Adrenal gland (tissue), 12 donors: Measurements from ENCODE around the gene SETD2. TPM values are rescaled to one million over a fixed set of nuclear protein-coding genes. Genes with fewer than 3 reads are reported as not detected.

Source experiments
- DNase-seq, 7 donors: peaks; one replicate each; pipeline ENCODE4 v3.0.0-alpha.2; 2019 to 2020
- H3K27ac ChIP-seq, 5 donors: fragments of 200-600 bp; sonication (generic) in 4 of 5; 1 replicate in 3 of 5; 2 replicates in 2 of 5; pipeline versions ENCODE4 v1.5.1 to v1.8.0; 2016 to 2020; ENCODE audit warnings: mild to moderate bottlenecking in 1 of 5
- H3K27me3 ChIP-seq: fragments of 200-600 bp; 2 replicates; pipeline ENCODE4 v1.8.0; 2021
- H3K36me3 ChIP-seq, 2 donors: fragments of 200-600 bp; replicated peaks in 1 of 2; 1 replicate in 1 of 2; 2 replicates in 1 of 2; pipeline versions ENCODE4 v1.5.1 to v1.8.0; 2018 to 2022
- H3K4me1 ChIP-seq, 2 donors: fragments of 200-600 bp; replicated peaks in 1 of 2; 1 replicate in 1 of 2; 2 replicates in 1 of 2; pipeline versions ENCODE4 v1.5.1 to v1.8.0; 2018 to 2021
- H3K4me3 ChIP-seq, 4 donors: fragments of 200-600 bp; sonication (generic) in 3 of 4; one replicate each; pipeline ENCODE4 v1.5.1; 2016 to 2018
- H3K9me3 ChIP-seq, 3 donors: fragments of 200-600 bp; sonication (generic) in 1 of 3; replicated peaks in 1 of 3; 1 replicate in 2 of 3; 2 replicates in 1 of 3; pipeline versions ENCODE4 v1.5.1 to v1.8.0; 2016 to 2021
- POLR2A ChIP-seq, 2 donors: fragments of 450-650 bp; IDR thresholded peaks; one replicate each; pipeline ENCODE4 v1.6.1; 2017; ENCODE audit warnings: antibody characterized with exemption in 2 of 2, mild to moderate bottlenecking in 2 of 2, moderate library complexity in 1 of 2
- WGBS, 4 donors: extraction: QIAGEN DNeasy Blood & Tissue Kit in 2 of 4; methylation state at CpG; one replicate each; pipeline versions ENCODE4 v1.1.5 to v1.1.7; 2013 to 2017; 5-methylcytosine and 5-hydroxymethylcytosine counted together
- intact Hi-C, 2 donors: fragments of 100-400 bp; cut with DNase I; formaldehyde crosslinking; loops; one replicate each; pipeline versions ENCODE4 v1.14.1 to v1.15.0; 2022 to 2023
- polyA plus RNA-seq, 3 donors: library from polyadenylated mRNA; stranded (reverse); fragments of 200-250 nt in 2 of 3; fragments of 350-450 nt in 1 of 3; fragmentation: Illumina TruSeq in 1 of 3; extraction: RNeasy Lipid Tissue Mini Kit (QIAGEN cat#74804) in 1 of 3; gene quantifications; one replicate each; pipeline ENCODE4 v1.2.3, GENCODE V29; 2013 to 2014
- total RNA-seq, 9 donors: library from RNA; depleted of rRNA in 4 of 9; stranded (reverse); fragments of >200 nt in 4 of 9; fragments of 120-200 nt in 1 of 9; fragmentation: NEBNext Ultra II Directional in 1 of 9; extraction: Animal tissue kit (Norgen Biotek cat#: 25700) in 1 of 9; gene quantifications; one replicate each; pipeline versions ENCODE4 v1.1.0 to v1.2.4, GENCODE V29; 2013 to 2023
- TF ChIP-seq, protein P1 (sequence below), 6 experiments: fragments of 450-650 bp in 4 of 6; fragments of 200-600 bp in 2 of 6; sonication (generic) in 1 of 6; IDR thresholded peaks; 1 replicate in 5 of 6; 2 replicates in 1 of 6; pipeline versions ENCODE4 v1.5.1 to v1.8.0; 2016 to 2021; ENCODE audit warnings: antibody characterized with exemption in 6 of 6, mild to moderate bottlenecking in 2 of 6, moderate library complexity in 1 of 6
- donor health status: healthy with polysubstance abuse.
- donor health status: Bipolar disorder and iron deficiency.
- donor health status: DM: yes; HTN: yes; CAD: no.
- donor health status: DM: no; HTN: no; CAD: no.
- donor health status: DM: no; HTN: no; CAD: no.
- donor health status: DM: yes; HTN: yes; CAD: no.

SETD2 gene
- total and polyA plus RNA-seq, 12 donors, result 12.6 to 58.9 (median 39.1) TPM

DNA sequence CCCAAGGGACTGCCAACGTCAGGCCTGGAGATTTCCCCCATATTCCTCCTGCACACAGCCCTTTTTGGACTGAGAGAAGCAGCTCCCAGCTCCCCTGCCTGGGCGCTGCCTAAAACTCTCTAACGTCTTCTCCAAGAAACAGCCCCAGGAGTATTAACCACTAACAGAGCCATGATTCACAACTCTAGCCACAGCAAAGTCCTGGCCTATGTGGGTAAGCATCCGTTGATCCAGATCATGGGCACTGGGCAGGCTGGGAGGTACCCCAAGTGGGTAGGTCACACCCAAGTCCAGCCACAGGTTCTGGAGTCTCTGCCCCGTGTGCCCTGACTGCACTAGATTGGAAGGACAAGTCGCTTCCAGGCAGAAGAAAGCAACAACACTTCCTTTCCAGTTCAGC, 152.5 kb downstream of the SETD2 start:
- Histone ChIP-seq H3K9me3 (no peaks in the 10 kb centered on the region), H3K27ac (no peak overlapping the region), H3K4me1 (peaks cover 13 to 19% of the 10 kb centered on the region in 2 donors), H3K27me3 (no peaks in the 10 kb centered on the region), H3K4me3 (no peak overlapping the region), H3K36me3 (peaks cover 0 to 2% of the 10 kb centered on the region in 2 donors)
- WGBS, 4 donors, result 82 to 93% (median 91%) methylated on average over 3 to 6 of the region's 6 CpGs
- intact Hi-C loops, result no loop called here
- TF ChIP-seq POLR2A (IDR thresholded peaks at IDR 0.05), result no peak
- TF ChIP-seq, protein P1, sequence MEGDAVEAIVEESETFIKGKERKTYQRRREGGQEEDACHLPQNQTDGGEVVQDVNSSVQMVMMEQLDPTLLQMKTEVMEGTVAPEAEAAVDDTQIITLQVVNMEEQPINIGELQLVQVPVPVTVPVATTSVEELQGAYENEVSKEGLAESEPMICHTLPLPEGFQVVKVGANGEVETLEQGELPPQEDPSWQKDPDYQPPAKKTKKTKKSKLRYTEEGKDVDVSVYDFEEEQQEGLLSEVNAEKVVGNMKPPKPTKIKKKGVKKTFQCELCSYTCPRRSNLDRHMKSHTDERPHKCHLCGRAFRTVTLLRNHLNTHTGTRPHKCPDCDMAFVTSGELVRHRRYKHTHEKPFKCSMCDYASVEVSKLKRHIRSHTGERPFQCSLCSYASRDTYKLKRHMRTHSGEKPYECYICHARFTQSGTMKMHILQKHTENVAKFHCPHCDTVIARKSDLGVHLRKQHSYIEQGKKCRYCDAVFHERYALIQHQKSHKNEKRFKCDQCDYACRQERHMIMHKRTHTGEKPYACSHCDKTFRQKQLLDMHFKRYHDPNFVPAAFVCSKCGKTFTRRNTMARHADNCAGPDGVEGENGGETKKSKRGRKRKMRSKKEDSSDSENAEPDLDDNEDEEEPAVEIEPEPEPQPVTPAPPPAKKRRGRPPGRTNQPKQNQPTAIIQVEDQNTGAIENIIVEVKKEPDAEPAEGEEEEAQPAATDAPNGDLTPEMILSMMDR (IDR thresholded peaks at IDR 0.05), result no peak
- peak in 2 of 7 donors; percentile 20 to 50 for DNase-seq

DNA sequence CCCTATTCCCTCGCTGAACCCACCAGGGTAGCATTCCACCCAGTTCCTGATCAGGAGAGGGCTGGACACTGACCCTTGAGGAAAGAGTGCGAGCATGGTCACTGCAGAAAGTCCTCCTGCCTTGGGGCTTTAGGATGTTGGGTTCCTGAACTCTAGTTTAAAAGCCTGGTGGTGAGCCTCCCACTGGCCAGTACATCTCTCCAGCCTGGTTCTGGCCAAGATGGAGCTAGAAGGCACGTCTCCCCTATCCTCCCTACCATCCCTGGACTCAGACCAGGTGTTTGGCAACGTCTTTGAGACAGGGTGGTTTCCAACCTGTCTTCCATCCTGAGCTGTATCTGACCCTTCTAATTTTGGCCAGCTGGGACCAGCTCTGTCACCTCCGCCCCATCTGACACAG, 153.0 kb downstream of the SETD2 start:
- peak in 2 of 7 donors; percentile 10 to 50 for DNase-seq
- H3K4me1 ChIP-seq, result peaks cover 9 to 14% of the 10 kb centered on the region in 2 donors
- no peak for TF ChIP-seq POLR2A (IDR thresholded peaks at IDR 0.05)
- TF ChIP-seq, protein P1 (IDR thresholded peaks at IDR 0.05), result no peak
- H3K27ac ChIP-seq, result no peak overlapping the region
- no peaks in the 10 kb centered on the region for H3K9me3 ChIP-seq
- H3K4me3 ChIP-seq, result no peak overlapping the region
- H3K27me3 ChIP-seq, result no peaks in the 10 kb centered on the region
- WGBS, 4 donors, result 91 to 94% (median 93%) methylated on average over 4 to 5 of the region's 5 CpGs
- intact Hi-C loops, result no loop called here
- peaks cover 0 to 6% of the 10 kb centered on the region in 2 donors for H3K36me3 ChIP-seq

DNA sequence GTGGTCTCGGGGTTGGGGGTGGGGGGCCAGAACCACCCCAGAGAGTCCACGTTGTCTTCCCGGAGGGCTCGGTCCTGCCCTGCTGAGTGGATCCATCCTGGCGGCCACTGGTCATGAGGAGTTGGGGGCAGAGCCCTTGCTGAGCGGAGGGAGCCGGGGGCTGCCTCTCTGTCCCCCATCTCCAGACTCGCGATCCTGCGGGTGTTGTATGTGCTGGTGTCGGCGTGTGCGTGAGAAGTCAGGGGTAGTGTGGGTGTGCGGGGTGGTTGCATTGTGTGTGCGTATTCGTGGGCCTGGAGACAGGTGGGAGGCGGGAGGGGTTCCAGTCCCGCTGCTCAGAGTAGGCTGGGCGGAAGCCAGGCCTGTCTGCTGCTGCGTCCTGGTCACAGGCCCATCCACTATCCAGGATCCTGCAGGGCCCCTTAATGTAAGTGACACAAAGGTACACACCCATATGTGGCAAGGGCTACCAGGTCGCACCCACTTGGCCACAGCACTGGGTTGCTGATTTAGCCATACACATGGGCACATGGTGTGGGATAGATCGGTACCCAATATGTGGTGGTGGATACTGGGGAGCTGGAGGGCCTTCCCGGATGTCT, 153.7 kb downstream of the SETD2 start:
- peak in 3 of 7 donors; percentile 27 to 66 (median 36) for DNase-seq
- Histone ChIP-seq H3K27me3 (no peaks in the 10 kb centered on the region), H3K27ac (peak overlapping the region in 4 of 5 donors; percentile 78 to 86 (median 80)), H3K4me1 (peaks cover 9 to 12% of the 10 kb centered on the region in 2 donors), H3K9me3 (no peaks in the 10 kb centered on the region), H3K4me3 (peak overlapping the region in 2 of 4 donors; percentile 30 to 54), H3K36me3 (peaks cover 0 to 10% of the 10 kb centered on the region in 2 donors)
- intact Hi-C loops, result no loop called here
- WGBS, 4 donors, result 77 to 86% (median 79%) methylated on average over 13 to 23 of the region's 23 CpGs
- no peak for TF ChIP-seq POLR2A (IDR thresholded peaks at IDR 0.05)
- TF ChIP-seq, protein P1 (IDR thresholded peaks at IDR 0.05), result no peak

DNA sequence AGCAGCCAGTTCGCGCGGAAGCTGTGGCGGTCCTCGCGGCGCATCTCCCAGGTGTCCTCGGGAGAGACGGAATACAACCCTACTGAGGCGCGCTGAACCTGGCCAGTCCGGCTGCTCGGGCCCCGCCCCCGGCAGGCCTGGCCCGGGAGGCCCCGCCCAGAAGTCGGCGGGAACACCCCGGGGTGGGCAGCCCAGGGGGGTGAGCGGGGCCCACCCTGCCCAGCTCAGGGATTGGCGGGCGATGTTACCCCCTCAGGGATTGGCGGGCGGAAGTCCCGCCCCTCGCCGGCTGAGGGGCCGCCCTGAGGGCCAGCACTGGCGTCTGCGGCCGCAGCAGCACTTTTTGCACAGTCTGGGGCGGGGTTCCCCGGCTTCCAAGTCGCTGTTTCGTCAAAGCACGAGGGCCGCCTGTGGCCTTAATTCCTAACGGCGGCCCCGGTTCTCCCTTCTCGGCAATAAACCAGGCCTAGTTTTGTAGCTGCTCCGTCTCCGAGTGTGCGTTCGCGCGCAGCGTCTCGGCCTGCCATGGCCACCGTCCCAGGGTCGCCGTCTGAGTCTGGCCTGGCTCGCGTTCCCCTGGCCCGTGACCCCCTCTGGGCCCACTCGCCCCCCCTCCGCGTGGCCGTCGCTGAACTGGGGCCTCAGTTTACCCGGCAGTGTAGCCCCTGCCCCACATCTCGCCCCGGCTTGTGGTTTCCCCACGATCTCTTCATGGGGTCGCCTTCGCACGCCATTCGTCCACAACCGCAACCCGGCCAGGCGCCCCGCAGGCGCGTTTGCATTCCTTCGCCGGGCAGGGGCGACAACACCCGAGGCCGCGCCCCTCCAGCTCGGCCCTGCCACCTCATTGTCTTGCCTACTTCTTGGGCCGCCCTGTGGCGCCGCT, 154.4 kb downstream of the SETD2 start:
- peaks cover 0 to 11% of the 10 kb centered on the region in 2 donors for H3K36me3 ChIP-seq
- H3K4me1 ChIP-seq, result peaks cover 9 to 12% of the 10 kb centered on the region in 2 donors
- peak overlapping the region; percentile 40 to 86 (median 79) for H3K27ac ChIP-seq
- DNase-seq, result peak; percentile 90 to 95 (median 93)
- intact Hi-C loops, result loop anchor here (10.0 kb wide), 2 partner anchors 305 to 315 kb away; partner anchors contain the start of gene TMIE (in 1 of the 2)
- H3K4me3 ChIP-seq, result peak overlapping the region in 2 of 4 donors; percentile 30 to 54
- TF ChIP-seq POLR2A (IDR thresholded peaks at IDR 0.05), result peak; percentile 57 to 89
- TF ChIP-seq, protein P1 (IDR thresholded peaks at IDR 0.05), result no peak
- H3K27me3 ChIP-seq, result no peaks in the 10 kb centered on the region
- H3K9me3 ChIP-seq, result no peaks in the 10 kb centered on the region
- 2 to 5% (median 4%) methylated on average over 10 to 85 of the region's 85 CpGs for WGBS, 4 donors
